Body of pancreas (tissue), 4 donors: ENCODE data around the gene NKX1-1. TPM values are rescaled to one million over a fixed set of nuclear protein-coding genes. Genes with fewer than 3 reads are reported as not detected.

Experiments
- ATAC-seq: fragments of 150-250 bp; one replicate; pipeline ENCODE4 v1.9.1; 2016
- DNase-seq, 4 donors: peaks; one replicate each; pipeline ENCODE4 v3.0.0-alpha.2; 2019
- H3K27ac ChIP-seq, 4 donors: fragments of 200-600 bp; sonication (generic); 1 replicate in 3 of 4; 2 replicates in 1 of 4; pipeline versions ENCODE4 v1.5.1 to v1.6.1; 2016 to 2019; ENCODE audit warnings: mild to moderate bottlenecking in 1 of 4, mixed read lengths in 1 of 4, moderate library complexity in 1 of 4
- H3K27me3 ChIP-seq, 2 donors: fragments of 200-600 bp; sonication (generic); one replicate each; pipeline ENCODE4 v1.6.0; 2016; ENCODE audit warnings: mild to moderate bottlenecking in 1 of 2
- H3K36me3 ChIP-seq, 2 donors: fragments of 200-600 bp; sonication (generic); replicated peaks in 1 of 2; 2 replicates each; pipeline ENCODE4 v1.5.1; 2016; ENCODE audit warnings: low read depth in 2 of 2; ENCODE audit not compliant: insufficient read depth in 1 of 2
- H3K4me1 ChIP-seq: fragments of 200-600 bp; sonication (generic); one replicate; pipeline ENCODE4 v1.6.0; 2016
- H3K4me3 ChIP-seq, 2 donors: fragments of 200-600 bp; sonication (generic); 1 replicate in 1 of 2; 2 replicates in 1 of 2; pipeline ENCODE4 v1.5.1; 2016 to 2019
- H3K9me3 ChIP-seq, 3 donors: fragments of 200-600 bp; sonication (generic); 1 replicate in 2 of 3; 2 replicates in 1 of 3; pipeline ENCODE4 v1.5.1; 2016
- CTCF ChIP-seq, 7 experiments: fragments of 450-650 bp in 4 of 7; fragments of 200-600 bp in 3 of 7; sonication (generic) in 3 of 7; IDR thresholded peaks; one replicate each; pipeline ENCODE4 v1.5.1; 2016 to 2019; ENCODE audit warnings: antibody characterized with exemption in 7 of 7
- POLR2A ChIP-seq, 3 donors: fragments of 450-650 bp; IDR thresholded peaks; one replicate each; pipeline ENCODE4 v1.6.1; 2016; ENCODE audit warnings: antibody characterized with exemption in 3 of 3, mild to moderate bottlenecking in 2 of 3
- WGBS, 2 donors: methylation state at CpG; one replicate each; pipeline ENCODE4 v1.1.5; 2017; 5-methylcytosine and 5-hydroxymethylcytosine counted together
- intact Hi-C: fragments of 100-400 bp; cut with DNase I; formaldehyde crosslinking; loops from one replicate; pipeline ENCODE4 v1.15.1; 2023
- total RNA-seq, 2 donors: library from RNA; depleted of rRNA; stranded (reverse); fragments of >200 nt; gene quantifications; one replicate each; pipeline ENCODE4 v1.1.0, GENCODE V29; 2016

Gene NKX1-1
- total RNA-seq, 2 donors from 2014 or later, result not detected

- no peak for TF ChIP-seq CTCF (IDR thresholded peaks at IDR 0.05)
- intact Hi-C loops, result no loop called here
- H3K4me1 ChIP-seq, result peaks cover 14% of the 10 kb centered on the region
- H3K36me3 ChIP-seq, result peaks cover 1 to 7% of the 10 kb centered on the region in 2 donors
- WGBS, 2 donors, result 92% methylated on average over 29 of the region's 31 CpGs; no CpG with 5 or more reads in 1 of the 2 donors
- no peak overlapping the region for H3K4me3 ChIP-seq
- no peaks in the 10 kb centered on the region for H3K27me3 ChIP-seq
- no peak overlapping the region for H3K27ac ChIP-seq
- no peak for ATAC-seq
- H3K9me3 ChIP-seq, result no peaks in the 10 kb centered on the region
- peak in 3 of 4 donors; percentile 4 to 10 (median 8) for DNase-seq
Measured at GRCh38 chr4:1379801-1380331, 26.4 kb downstream of the NKX1-1 start.

GRCh38 chr4:1379351-1379781 lies 26.9 kb downstream of the NKX1-1 start:
- intact Hi-C loops, result no loop called here
- ATAC-seq (peak; percentile 77), DNase-seq (peak; percentile 83 to 93 (median 86))
- 20 to 49% methylated on average over 2 to 26 of the region's 27 CpGs for WGBS, 2 donors
- H3K36me3 ChIP-seq, result peaks cover under 1 to 7% of the 10 kb centered on the region in 2 donors
- peaks cover 14% of the 10 kb centered on the region for H3K4me1 ChIP-seq
- no peak for TF ChIP-seq CTCF (IDR thresholded peaks at IDR 0.05)
- no peaks in the 10 kb centered on the region for H3K27me3 ChIP-seq
- H3K9me3 ChIP-seq, result no peaks in the 10 kb centered on the region
- H3K27ac ChIP-seq, result peak overlapping the region in 3 of 4 donors; percentile 37 to 41 (median 41)
- no peak overlapping the region for H3K4me3 ChIP-seq

DNA sequence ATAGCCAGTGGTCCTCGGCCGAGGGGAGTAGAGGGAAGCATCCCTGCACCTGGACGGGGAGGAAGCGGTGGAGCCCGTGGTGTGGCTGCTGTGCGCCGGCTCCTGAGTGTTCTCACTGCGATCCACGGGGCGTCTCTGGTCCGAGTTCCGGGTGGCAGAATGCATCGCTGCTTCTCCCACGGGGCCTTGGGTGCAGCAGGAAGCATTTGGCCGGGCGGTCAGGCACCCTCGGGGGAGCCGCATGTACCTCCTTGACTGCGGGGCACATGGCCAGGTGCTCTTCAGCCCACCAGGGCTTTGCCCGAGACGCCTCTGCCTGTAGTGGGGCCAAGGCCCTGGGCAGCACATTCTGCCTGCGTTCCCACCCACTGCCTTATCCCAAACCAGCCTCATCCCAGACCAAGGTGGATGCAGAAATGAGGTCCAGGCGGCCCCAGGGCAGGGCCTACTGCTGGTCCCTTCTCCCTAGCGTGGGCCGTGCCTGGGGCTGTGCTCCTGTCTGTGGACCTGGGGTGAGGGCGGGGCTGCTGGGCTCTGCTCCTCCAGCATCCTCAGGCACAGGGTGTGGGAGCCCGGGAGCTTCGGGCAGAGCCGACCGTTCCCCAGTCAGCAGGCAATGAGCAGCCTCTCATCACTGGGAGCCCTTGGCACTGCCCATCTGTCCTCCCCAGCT lies 27.5 kb downstream of the NKX1-1 start:
- H3K4me3 ChIP-seq, result no peak overlapping the region
- TF ChIP-seq CTCF (IDR thresholded peaks at IDR 0.05) (no peak), POLR2A (IDR thresholded peaks at IDR 0.05) (no peak)
- H3K27me3 ChIP-seq, result no peaks in the 10 kb centered on the region
- peaks cover 14% of the 10 kb centered on the region for H3K4me1 ChIP-seq
- peak overlapping the region in 3 of 4 donors; percentile 37 to 41 (median 41) for H3K27ac ChIP-seq
- peaks cover 0 to 7% of the 10 kb centered on the region in 2 donors for H3K36me3 ChIP-seq
- ATAC-seq, result no peak
- H3K9me3 ChIP-seq, result no peaks in the 10 kb centered on the region
- 92 to 96% methylated on average over 19 to 26 of the region's 30 CpGs for WGBS, 2 donors
- intact Hi-C loops, result no loop called here
- DNase-seq, result peak in 3 of 4 donors; percentile 4 to 11 (median 9)

DNA sequence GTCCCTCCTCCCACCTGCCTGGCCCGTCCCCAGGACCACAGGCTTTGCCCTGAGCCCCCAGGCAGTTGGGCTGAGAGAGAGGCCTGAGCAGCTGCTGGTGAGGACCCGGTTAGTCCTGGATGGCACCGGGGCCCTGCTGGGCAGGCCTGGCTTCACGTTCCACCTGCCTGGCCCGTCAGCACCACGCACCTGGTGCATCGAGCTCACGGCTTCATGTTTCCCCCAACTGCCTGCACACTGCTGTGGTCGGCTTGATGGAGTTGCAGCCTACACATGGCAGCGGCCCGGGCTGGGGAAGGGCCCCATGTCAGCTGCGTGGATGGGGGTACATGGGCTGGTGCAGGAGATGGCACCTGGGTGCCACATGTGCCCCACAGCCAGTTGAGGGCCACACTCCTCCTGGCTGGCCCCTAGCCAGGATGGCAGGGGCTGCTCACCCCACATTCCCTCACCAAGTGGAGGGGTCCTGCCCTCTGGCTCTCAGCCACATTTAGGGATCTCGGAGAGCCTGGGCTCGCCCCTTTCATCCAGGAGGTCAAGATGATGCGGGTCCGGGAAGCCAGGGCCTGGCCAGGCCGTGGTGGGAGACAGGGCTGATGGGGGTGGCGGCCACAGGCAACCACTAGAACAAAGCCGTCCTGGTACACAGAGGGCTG lies 28.5 kb downstream of the NKX1-1 start:
- Histone ChIP-seq H3K4me3 (no peak overlapping the region), H3K36me3 (peaks cover 0 to 7% of the 10 kb centered on the region in 2 donors), H3K9me3 (no peaks in the 10 kb centered on the region), H3K27ac (no peak overlapping the region), H3K27me3 (no peaks in the 10 kb centered on the region), H3K4me1 (peaks cover 14% of the 10 kb centered on the region)
- TF ChIP-seq CTCF (IDR thresholded peaks at IDR 0.05), result no peak
- no peak for TF ChIP-seq POLR2A (IDR thresholded peaks at IDR 0.05)
- intact Hi-C loops, result no loop called here
- WGBS, 2 donors, result 89 to 95% methylated on average over 7 to 19 of the region's 19 CpGs
- DNase-seq (peak in 3 of 4 donors; percentile 4 to 11 (median 11)), ATAC-seq (no peak)
